GM12801 (cell line): Measurements from ENCODE around the gene HMGCS2.

ENCODE experiments used
- TF ChIP-seq, protein P1 (sequence below): IDR thresholded peaks from one replicate; pipeline ENCODE4 v1.5.1; 2011; ENCODE audit warnings: control low read depth; ENCODE audit not compliant: insufficient read length; ENCODE audit errors: extremely low read depth

The HMGCS2 gene

DNA sequence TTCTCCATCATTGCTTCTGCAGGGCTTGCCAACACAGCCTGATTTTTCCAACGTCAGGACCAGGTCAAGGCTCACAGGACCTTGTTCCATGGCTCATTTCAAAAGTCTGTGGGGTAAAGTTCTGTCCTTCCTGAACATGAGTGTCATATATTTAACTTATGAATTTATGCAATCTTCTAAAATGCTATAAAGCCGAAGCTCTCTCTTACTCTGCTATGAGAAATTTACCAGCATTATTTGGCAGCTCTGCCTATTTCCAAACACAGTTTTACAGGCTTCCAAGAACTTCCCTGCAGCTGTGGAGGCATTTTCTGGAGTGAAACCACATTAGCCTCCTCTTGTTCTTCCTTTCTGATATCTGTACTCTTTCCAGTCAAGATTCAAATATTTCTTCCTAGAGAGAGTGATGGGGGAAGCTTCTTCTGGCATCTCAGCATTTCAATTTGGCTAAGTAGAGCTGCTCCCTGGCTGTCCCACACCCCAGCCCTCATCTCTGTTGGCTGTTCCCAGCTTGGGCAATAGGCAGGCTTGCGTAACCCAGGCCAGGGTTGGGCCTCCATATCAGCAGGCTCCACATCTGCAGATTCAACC lies 15.6 kb upstream of the HMGCS2 start:
- TF ChIP-seq, protein P1, sequence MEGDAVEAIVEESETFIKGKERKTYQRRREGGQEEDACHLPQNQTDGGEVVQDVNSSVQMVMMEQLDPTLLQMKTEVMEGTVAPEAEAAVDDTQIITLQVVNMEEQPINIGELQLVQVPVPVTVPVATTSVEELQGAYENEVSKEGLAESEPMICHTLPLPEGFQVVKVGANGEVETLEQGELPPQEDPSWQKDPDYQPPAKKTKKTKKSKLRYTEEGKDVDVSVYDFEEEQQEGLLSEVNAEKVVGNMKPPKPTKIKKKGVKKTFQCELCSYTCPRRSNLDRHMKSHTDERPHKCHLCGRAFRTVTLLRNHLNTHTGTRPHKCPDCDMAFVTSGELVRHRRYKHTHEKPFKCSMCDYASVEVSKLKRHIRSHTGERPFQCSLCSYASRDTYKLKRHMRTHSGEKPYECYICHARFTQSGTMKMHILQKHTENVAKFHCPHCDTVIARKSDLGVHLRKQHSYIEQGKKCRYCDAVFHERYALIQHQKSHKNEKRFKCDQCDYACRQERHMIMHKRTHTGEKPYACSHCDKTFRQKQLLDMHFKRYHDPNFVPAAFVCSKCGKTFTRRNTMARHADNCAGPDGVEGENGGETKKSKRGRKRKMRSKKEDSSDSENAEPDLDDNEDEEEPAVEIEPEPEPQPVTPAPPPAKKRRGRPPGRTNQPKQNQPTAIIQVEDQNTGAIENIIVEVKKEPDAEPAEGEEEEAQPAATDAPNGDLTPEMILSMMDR, result no peak

DNA sequence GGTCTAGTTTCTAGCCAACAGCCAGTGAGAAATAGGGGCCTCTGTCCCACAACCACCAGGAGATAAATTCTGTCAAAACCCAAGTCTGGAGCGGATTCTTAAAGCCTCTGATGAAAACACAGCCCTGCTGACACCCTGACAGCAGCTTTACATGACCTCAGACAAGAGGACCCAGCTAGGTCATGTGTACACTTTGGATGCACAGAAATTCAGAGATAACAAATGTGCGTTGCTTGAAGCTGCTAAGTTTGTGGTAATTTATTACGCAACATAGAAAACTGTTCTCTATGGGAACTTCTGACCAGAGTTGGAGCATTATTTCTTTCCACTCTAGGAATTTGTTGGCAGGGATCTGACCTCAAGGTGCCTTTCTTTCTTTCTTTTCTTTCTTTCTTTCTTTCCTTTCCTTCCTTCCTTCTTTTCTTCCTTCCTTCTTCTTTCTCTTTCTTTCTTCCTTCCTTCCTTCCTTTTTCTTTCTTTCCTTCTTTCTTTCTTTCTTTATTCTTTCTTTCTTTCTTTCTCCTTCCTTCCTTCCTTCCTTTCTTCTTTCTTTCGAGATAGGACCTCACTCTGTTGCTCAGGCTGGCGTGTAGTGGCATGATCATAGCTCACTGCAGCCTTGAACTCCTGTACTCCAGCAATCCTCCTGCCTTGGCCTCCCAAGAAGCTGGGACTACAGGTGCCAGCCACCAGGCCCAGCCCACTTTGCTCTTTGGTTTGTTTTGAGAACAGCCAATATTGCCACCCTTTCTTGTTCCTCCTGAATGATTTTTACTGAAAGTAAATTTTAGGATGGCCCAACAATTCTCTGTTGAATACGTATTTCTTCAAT lies 14.9 kb upstream of the HMGCS2 start:
- TF ChIP-seq, protein P1, result no peak

DNA sequence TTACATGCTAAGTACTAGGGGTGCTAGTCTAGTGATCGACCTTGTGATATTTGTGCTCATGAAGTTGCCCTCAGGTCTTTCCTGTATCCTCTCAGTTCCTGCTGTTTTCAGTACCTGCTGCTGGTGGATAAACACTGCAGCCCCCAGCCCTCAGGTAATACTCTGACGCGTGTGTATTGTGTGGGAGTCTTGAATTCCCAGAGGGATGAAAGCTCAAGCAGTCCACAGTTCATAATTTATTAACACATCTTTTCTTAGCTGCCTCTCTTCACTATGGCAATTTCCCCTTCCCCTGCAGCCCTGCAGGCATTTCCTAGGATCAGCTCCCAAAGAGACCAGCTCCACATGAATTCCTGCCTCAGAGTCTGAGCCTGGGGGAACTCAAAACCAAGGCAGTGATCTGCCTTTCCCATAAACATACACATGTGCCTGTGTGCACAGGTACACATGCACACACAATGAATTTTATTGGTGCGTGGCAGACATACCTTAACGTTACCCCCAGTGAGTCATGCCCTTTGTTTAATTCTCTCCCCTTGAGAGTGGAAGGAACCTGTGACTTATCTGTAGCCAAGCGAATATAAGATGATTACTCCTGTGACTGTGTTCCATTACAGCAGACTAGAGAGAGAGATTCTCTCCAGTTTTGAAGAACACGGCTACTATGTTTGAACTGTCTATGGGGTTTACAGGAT lies 14.1 kb upstream of the HMGCS2 start:
- TF ChIP-seq, protein P1, result no peak

DNA sequence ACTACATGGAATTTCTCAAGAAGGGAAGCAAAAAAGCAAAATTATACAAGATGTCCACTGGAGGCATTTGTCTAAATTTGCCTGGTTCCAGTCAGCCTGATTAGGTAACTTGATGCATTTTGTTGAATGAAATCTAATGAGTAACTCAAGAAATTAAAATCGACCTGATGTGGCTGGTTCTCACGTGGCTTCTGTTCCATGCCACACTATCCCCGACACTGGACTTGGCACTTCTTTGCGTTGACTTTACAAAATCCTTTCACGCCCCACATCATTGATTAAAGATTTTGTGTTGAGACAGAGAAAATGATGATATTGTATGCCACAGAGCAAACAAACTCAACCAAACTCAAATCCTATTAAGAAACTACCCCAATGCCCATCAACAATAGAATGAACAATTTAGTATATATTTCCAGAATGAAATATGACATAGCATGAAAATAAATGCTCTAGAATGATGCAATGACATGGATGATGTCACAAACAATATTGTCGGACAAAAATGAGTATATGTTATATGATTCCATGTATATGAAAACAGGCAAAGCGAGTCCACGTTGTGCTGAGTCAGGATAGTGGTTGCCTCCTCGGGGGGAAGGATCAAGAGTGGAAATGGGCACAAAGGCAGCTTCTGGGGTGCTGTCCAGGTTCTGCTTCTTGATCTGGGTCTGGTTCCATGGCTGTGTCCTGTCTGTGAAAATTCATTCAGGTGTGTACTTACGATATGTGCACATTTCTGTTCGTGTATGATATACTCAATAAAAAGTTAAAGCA lies 12.9 kb upstream of the HMGCS2 start:
- TF ChIP-seq, protein P1, result no peak

DNA sequence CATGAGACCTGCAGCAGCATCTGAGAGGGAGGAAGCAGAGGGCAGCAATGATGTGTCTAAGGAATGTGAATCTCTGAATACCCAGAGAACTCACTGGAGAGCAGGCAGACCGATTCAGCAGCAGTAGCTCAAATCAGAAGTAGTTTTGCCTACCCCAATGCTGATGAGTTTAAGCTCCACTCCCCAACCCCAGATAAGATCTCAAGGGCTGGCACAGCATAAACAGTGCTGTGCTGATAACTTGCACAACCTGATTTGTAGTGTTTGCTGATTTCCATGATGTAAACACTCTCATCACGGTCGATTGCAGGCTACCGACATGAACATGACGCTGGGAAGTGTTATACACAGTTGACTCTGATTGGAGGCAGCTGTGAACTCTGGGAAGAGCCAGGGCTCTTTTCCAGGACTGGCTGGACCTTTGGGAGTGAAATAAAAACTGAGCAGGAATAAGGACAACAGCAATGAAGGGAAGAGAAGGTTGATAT lies 11.2 kb upstream of the HMGCS2 start:
- TF ChIP-seq, protein P1, result no peak

DNA sequence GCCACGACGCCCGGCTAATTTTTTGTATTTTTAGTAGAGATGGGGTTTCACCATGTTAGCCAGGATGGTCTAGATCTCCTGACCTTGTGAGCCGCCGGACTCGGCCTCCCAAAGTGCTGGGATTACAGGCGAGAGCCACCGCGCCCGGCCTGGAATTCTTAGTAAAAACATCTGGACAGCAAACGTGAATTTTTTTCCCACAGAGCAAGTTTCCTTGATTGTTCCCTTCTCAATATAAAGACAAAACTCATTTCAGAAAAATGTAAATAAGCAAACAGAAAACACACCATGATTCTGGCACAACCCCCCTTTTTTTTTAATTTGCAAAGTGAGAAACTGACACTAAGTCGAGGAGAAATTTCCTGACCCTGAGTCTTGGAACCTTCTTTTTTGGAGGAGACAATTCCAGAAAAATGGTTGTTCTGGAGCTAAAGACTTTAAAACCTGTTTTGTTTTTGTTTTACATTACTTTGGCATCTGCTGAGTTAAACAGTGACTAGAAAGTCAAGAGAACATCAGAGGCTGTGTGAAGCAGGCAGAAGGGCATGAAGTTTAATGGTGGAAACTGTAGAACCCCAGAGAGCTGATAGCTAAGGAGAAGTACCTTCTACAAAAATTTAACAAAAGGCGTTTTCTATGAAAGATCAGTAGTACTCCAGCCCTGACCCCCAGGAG lies 10.3 kb upstream of the HMGCS2 start:
- TF ChIP-seq, protein P1, result no peak

DNA sequence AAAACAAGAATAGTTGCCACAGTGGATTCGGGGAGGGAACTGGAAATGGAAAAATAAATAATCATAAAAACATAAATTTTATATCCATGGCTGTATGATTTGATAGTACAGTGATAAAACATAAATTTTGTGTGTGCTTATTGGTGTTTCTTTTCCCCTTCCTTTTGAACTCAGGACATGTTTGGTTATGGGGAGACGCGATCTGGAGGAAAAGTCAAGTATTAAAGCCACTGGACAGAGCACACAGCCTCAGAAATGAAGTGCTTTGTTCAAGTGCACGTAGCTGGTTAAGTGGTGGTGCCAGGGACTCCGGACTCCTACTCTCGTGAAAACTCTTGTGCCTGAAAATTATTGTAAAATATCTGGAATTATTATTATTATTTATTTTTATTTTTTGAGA lies 9.7 kb upstream of the HMGCS2 start:
- TF ChIP-seq, protein P1, result no peak
